Panc1 (cell line): ENCODE measurements around the gene RGS6. TPM values are rescaled to one million over a fixed set of nuclear protein-coding genes. Genes with fewer than 3 reads are reported as not detected.

Experiments
- ATAC-seq: fragments of 200-7000 bp; cut with Tn5 transposase; 2 replicates; pipeline ENCODE4 v1.9.1; 2020; ENCODE audit warnings: mild to moderate bottlenecking, moderate library complexity
- BruUV-seq: library from RNA; stranded (reverse); fragments of 400-500 nt; replicated peaks from 2 replicates; lab custom pipeline; 2021; lab: Mats Ljungman, UMichigan
- CTCF ChIA-PET: fragments of 300-600 bp; sonication (Branson Sonifier 250); formaldehyde crosslinking; loops from one replicate; lab custom pipeline; 2022; ENCODE audit warnings: antibody characterized with exemption; lab: Charles Lee
- POLR2A ChIA-PET: fragments of 300-600 bp; sonication (Branson Sonifier 250); formaldehyde crosslinking; loops from one replicate; lab custom pipeline; 2022; ENCODE audit warnings: antibody characterized with exemption; lab: Charles Lee
- DNase-seq: peaks from one replicate; pipeline ENCODE4 v3.0.0-alpha.2; 2010; ENCODE audit warnings: low read depth, low spot score
- H3K27ac ChIP-seq: 2 replicates; pipeline ENCODE4 v1.5.1; 2011; ENCODE audit warnings: mild to moderate bottlenecking, low read length, inconsistent platforms
- H3K27me3 ChIP-seq: fragments of 200-500 bp; sonication (Bioruptor generic); 2 replicates; pipeline ENCODE4 v1.6.0; 2014; ENCODE audit warnings: low read length, inconsistent platforms; ENCODE audit not compliant: control insufficient read depth, insufficient read depth
- H3K36me3 ChIP-seq: fragments of 200-500 bp; sonication (Bioruptor generic); 2 replicates; pipeline ENCODE4 v1.5.1; 2014; ENCODE audit warnings: inconsistent platforms, mild to moderate bottlenecking, low read length, moderate library complexity; ENCODE audit not compliant: control insufficient read depth, insufficient read depth
- H3K4me1 ChIP-seq: 2 replicates; pipeline ENCODE4 v1.5.1; 2011; ENCODE audit warnings: inconsistent platforms, mild to moderate bottlenecking, low read length, moderate library complexity; ENCODE audit not compliant: control insufficient read depth, insufficient read depth
- H3K4me3 ChIP-seq, 2 experiments: 2 replicates each; pipeline ENCODE4 v1.5.1; 2011 to 2012; ENCODE audit warnings: low read depth in 2 of 2, low read length in 2 of 2, mild to moderate bottlenecking in 2 of 2, inconsistent platforms in 1 of 2, moderate library complexity in 1 of 2
- H3K9me3 ChIP-seq: fragments of 200-500 bp; sonication (Bioruptor generic); 2 replicates; pipeline ENCODE4 v1.5.1; 2014; ENCODE audit warnings: low read depth, mild to moderate bottlenecking, inconsistent platforms, low read length, moderate library complexity; ENCODE audit not compliant: control insufficient read depth, insufficient read depth
- POLR2AphosphoS5 ChIP-seq: IDR thresholded peaks from 2 replicates; pipeline ENCODE4 v1.6.1; 2012; ENCODE audit warnings: mild to moderate bottlenecking, low read depth, low read length, moderate library complexity
- REST ChIP-seq, 2 experiments: IDR thresholded peaks; 2 replicates each; pipeline ENCODE4 v1.6.1; 2011 to 2012; ENCODE audit warnings: low read depth in 2 of 2, control low read depth in 1 of 2, low read length in 1 of 2, mild to moderate bottlenecking in 1 of 2, moderate library complexity in 1 of 2; ENCODE audit not compliant: insufficient read depth in 1 of 2
- SIN3A ChIP-seq: IDR thresholded peaks from 2 replicates; pipeline ENCODE4 v1.6.1; 2012; ENCODE audit warnings: low read depth, mild to moderate bottlenecking, low read length, moderate library complexity, borderline replicate concordance; ENCODE audit not compliant: insufficient read depth
- TCF7L2 ChIP-seq: IDR thresholded peaks from 2 replicates; pipeline ENCODE4 v1.6.1; 2011; ENCODE audit warnings: mild to moderate bottlenecking, low read depth, low read length, inconsistent platforms
- in situ Hi-C: cut with HindIII; loops from 2 replicates; pipeline ENCODE4 v1.10.0; 2016; ENCODE audit warnings: low sequenced_read_pairs, low pct_unique_long_range_greater_than_20kb
- intact Hi-C: fragments of 100-400 bp; cut with micrococcal nuclease; formaldehyde crosslinking; loops from one replicate; pipeline ENCODE4 v1.10.0; 2022; ENCODE audit not compliant: unreplicated experiment
- total RNA-seq: library from RNA; stranded (reverse); gene quantifications from one replicate; pipeline ENCODE4 v1.2.1, GENCODE V29; 2021; ENCODE audit not compliant: unreplicated experiment
- TF ChIP-seq, protein P1 (sequence below): fragments of 450-650 bp; IDR thresholded peaks from 2 replicates; pipeline ENCODE4 v1.5.1; 2017; ENCODE audit warnings: mild to moderate bottlenecking

The RGS6 gene
- total RNA-seq, 1 experiment from 2014 or later = not detected

DNA sequence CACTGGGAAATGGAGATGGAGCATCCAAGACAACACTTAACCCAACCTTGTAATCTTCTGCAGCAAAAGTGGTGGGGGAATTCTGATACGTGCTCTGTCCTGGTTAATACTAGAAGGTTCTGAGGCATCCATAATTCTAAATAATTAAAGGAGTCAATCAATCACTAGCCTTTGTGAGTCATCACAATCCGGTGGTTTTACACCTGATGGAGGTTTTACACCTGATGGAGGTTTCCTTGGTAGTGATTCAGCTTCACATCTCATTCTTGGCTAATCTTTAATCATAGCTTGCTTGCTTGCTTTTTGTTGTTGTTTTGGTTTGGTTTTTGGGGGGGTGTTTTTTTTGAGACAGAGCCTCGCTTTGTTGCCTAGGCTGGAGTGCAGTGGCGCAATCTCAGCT is 618.3 kb downstream of the RGS6 start:
- Histone ChIP-seq H3K27ac (no peak overlapping the region), H3K27me3 (peaks cover 2% of the 10 kb centered on the region; the same call in 1 of the 2 replicates), H3K36me3 (no peaks in the 10 kb centered on the region), H3K4me3 (no peak overlapping the region), H3K4me1 (no peaks in the 10 kb centered on the region), H3K9me3 (no peaks in the 10 kb centered on the region)
- in situ Hi-C loops = no loop called here
- intact Hi-C loops = no loop called here
- no peak for TF ChIP-seq SIN3A
- no peak for TF ChIP-seq POLR2AphosphoS5
- no peak for TF ChIP-seq TCF7L2
- TF ChIP-seq REST (IDR thresholded peaks at IDR 0.05; ENCODE audit: insufficient read depth in 1 of 2, low read depth in 2 of 2, low read length in 1 of 2) = no peak
- TF ChIP-seq, protein P1, sequence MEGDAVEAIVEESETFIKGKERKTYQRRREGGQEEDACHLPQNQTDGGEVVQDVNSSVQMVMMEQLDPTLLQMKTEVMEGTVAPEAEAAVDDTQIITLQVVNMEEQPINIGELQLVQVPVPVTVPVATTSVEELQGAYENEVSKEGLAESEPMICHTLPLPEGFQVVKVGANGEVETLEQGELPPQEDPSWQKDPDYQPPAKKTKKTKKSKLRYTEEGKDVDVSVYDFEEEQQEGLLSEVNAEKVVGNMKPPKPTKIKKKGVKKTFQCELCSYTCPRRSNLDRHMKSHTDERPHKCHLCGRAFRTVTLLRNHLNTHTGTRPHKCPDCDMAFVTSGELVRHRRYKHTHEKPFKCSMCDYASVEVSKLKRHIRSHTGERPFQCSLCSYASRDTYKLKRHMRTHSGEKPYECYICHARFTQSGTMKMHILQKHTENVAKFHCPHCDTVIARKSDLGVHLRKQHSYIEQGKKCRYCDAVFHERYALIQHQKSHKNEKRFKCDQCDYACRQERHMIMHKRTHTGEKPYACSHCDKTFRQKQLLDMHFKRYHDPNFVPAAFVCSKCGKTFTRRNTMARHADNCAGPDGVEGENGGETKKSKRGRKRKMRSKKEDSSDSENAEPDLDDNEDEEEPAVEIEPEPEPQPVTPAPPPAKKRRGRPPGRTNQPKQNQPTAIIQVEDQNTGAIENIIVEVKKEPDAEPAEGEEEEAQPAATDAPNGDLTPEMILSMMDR = no peak
- BruUV-seq = no TSS peak
- ChIA-PET CTCF (no interaction called here), POLR2A (no interaction called here)
- ATAC-seq = no peak
- no peak for DNase-seq

DNA sequence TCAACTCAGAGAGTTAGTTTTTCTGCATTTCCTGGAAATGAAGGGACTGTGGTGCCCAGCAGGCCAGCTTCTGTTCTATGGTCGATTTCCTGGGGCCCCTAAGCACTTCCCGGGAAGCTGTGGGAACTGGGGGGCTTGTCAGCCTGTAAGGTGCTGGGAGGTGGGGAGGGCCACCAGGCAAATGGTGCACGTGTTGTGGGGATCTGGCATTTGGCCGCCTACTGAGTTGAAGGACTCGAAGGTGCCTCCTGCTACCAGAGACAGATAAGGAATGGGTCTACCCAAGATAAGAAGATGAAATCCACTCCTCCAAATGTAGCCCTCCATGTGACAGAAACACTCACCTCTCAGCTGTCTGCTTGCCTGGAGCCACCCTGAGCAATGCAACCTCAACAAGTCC is 620.0 kb downstream of the RGS6 start:
- BruUV-seq = no TSS peak

More for the DNA sequence above, 620.0 kb downstream of the RGS6 start:
- POLR2A ChIA-PET = interaction anchor here (0.6 kb wide), 1 partner anchor 12 kb away, joined by 5 read pairs; no protein-coding TSS in a partner anchor
- Histone ChIP-seq H3K4me1 (no peaks in the 10 kb centered on the region), H3K9me3 (no peaks in the 10 kb centered on the region), H3K27me3 (peaks cover 2% of the 10 kb centered on the region; the same call in 1 of the 2 replicates), H3K27ac (no peak overlapping the region), H3K4me3 (no peak overlapping the region), H3K36me3 (no peaks in the 10 kb centered on the region)
- CTCF ChIA-PET = no interaction called here
- in situ Hi-C loops = no loop called here
- TF ChIP-seq SIN3A = no peak
- TF ChIP-seq, protein P1 = no peak
- no peak for TF ChIP-seq TCF7L2
- no peak for TF ChIP-seq REST (IDR thresholded peaks at IDR 0.05; ENCODE audit: insufficient read depth in 1 of 2, low read depth in 2 of 2, low read length in 1 of 2)
- TF ChIP-seq POLR2AphosphoS5 = no peak
- no peak for DNase-seq
- intact Hi-C loops = no loop called here
- no peak for ATAC-seq
